GM18499 (cell line): ENCODE data around the gene MT1X.

Experiments used
- ATAC-seq: cut with Tn5 transposase; IDR thresholded peaks from one replicate; pipeline ENCODE4 v1.9.1; 2021; ENCODE audit warnings: moderate number of reproducible peaks; ENCODE audit not compliant: insufficient read depth, unreplicated experiment

The MT1X gene

DNA sequence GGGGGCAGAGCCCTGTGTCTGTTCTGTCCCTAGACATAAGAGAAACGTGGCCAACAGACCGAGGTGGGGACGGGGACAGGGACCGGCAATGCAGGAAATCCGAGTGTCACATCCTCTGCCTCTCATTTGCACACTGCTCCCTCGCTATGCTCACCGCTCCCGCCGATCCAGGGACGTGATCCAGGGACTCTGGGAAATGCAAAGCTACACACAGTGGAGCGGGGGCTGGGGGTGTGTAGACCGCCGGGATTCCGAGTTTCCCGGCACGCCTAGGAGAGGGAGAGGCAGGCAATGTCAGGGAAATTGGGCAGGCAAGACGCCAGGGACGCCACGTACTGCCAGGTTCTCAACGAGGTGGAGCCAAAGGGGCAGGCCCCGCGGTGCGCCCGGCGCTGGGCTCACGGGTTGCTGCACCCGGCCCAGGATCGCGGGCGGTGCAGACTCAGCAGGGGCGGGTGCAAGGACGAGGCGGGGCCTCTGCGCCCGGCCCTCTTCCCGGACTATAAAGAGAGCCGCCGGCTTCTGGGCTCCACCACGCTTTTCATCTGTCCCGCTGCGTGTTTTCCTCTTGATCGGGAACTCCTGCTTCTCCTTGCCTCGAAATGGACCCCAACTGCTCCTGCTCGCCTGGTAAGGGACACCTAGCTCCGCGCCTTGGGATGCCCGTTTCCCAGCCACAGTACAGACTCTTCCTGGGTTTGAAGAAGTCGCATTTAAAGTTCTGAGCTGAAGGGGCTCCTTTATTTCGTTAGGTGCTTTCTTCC lies at the start of gene MT1X:
TSS of gene MT1X (plus strand) at position 532 of the 764 bp plus-strand sequence. CDS start at position 603, 71 bp downstream.
- ATAC-seq, result peak; percentile 58

GRCh38 chr16:56632848-56633365 lies 49.4 kb upstream of the MT1X start:
- ATAC-seq, result no peak

- no peak for ATAC-seq
Measured at GRCh38 chr16:56633535-56633934, 48.7 kb upstream of the MT1X start.

- ATAC-seq, result no peak
Measured at GRCh38 chr16:56634715-56635440, 47.4 kb upstream of the MT1X start.

DNA sequence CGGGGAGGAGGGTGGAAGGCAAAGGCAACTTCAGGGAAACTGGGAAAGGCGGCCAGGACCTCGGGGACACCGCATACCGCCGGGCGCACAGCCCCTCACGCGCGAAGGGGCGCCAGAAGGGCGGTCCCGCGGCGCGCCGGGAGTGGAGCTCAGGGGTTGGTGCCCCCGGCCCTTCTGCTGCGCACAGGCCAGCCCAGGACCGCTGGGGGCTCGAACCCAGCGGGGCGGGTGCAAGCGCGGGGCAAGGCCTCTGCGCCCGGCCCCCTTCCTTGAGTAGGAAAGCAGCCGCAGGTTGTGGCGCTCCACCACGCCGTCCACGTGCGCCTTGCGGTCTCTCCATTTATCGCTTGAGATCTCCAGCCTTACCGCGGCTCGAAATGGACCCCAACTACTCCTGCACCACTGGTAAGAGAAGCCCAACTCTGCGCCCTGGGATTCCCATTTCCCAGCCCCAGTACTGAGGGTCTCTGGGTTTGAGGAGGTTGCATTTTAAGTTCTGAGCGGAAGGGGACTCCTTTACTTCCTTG lies 46.8 kb upstream of the MT1X start:
- no peak for ATAC-seq

- ATAC-seq, result no peak
Measured at GRCh38 chr16:56636616-56637413, 45.5 kb upstream of the MT1X start.

GRCh38 chr16:56637814-56638750 lies 44.2 kb upstream of the MT1X start, which contains the start of gene MT1A:
MT1A (plus strand) TSS chr16:56638666; CDS start chr16:56638739, 73 bp downstream.
- ATAC-seq, result no peak

- no peak for ATAC-seq
Measured at GRCh38 chr16:56639045-56639444, 43.2 kb upstream of the MT1X start.

- ATAC-seq, result no peak
Measured at GRCh38 chr16:56640076-56640475, 42.2 kb upstream of the MT1X start.

DNA sequence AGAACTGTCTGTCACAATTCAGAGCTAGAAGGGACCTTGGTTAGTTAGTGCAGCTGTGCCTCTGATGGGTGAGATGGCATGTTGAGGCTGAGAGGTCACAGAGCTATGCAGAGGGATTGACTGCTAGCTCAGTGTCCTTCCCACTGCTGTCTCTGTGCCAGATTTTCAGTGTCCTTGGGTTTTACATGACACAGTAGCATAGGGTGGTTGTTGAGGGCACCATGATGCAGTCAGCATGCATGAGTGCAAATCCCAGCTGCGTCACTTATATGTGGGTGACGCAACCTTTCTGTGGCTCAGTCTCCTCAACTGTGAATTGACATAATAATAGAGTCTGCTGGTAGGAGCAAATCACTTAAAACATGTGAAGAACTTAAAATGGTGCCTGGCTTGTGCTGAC lies 41.1 kb upstream of the MT1X start:
- no peak for ATAC-seq

GRCh38 chr16:56643080-56643778 lies 39.0 kb upstream of the MT1X start:
- no peak for ATAC-seq

GRCh38 chr16:56643833-56644232 lies 38.4 kb upstream of the MT1X start:
- ATAC-seq, result no peak

GRCh38 chr16:56645311-56645710 lies 37.0 kb upstream of the MT1X start:
- ATAC-seq, result no peak

- no peak for ATAC-seq
Measured at GRCh38 chr16:56645838-56646237, 36.4 kb upstream of the MT1X start.

GRCh38 chr16:56647641-56648431 lies 34.4 kb upstream of the MT1X start:
- no peak for ATAC-seq

DNA sequence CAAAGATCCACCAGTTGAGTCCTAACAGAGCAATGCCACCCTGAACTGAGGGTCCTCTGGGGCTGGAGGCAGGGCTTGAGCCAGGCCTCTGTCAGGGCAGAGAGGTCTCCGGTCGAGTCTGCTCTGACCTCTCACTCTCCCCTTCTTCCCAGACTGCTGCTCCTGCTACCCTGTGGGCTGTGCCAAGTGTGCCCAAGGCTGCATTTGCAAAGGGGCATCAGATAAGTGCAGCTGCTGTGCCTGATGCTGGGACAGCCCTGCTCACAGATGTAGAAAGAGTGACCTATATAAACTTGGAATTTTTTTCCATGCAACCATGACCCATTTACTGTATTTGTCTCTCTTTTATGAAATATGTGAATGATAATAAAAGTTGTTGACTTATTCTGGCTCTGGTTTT lies 33.0 kb upstream of the MT1X start:
- ATAC-seq, result no peak

GRCh38 chr16:56649820-56650219 lies 32.5 kb upstream of the MT1X start:
- ATAC-seq, result no peak

DNA sequence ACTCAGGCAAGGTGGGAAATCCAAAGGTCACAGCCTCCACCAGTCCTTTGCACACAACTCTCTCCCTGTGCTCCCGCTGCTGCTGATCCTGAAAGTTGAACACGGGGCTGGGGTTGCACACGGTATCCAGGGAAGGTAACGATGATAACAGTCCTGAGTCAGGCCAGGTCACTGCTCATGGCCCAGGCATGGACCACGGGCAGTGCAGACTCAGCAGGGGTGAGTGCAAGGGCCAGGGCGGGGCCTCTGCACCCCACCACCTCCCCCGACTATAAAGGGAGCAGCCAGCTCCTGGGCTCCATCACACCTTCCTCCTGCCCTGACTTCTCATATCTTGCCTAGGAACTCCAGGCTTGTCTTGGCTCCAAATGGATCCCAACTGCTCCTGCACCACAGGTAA lies 30.7 kb upstream of the MT1X start, which contains the start of gene MT1B:
TSS of gene MT1B (plus strand) at position 301 of the 400 bp plus-strand sequence. CDS start at position 369, 68 bp downstream.
- ATAC-seq, result no peak
